Motor neuron (in vitro differentiated cells): ENCODE results near the gene ABI3BP. TPM values are rescaled to one million over a fixed set of nuclear protein-coding genes. Genes with fewer than 3 reads are reported as not detected.
"Not testable (repeated sequence)": the region's sequence is repeated elsewhere in the genome, so short reads cannot be mapped to it uniquely, and the experiment has no call there.

Experiments used
- ATAC-seq, 8 experiments: fragments of 200-7000 bp; cut with Tn5 transposase; replicated peaks in 6 of 8; 2 replicates each; pipeline ENCODE4 v1.8.0; 2021; ENCODE audit warnings: mild to moderate bottlenecking in 8 of 8, moderate library complexity in 8 of 8
- H3K27ac ChIP-seq, 2 donors: fragments of 250-450 bp; sonication (Bioruptor Pico); 2 replicates each; pipeline ENCODE4 v1.9.0; 2021; ENCODE audit warnings: antibody characterized with exemption in 2 of 2, mild to moderate bottlenecking in 2 of 2, moderate library complexity in 1 of 2
- H3K4me1 ChIP-seq, 2 donors: fragments of 250-450 bp; sonication (Bioruptor Pico); replicated peaks in 1 of 2; 2 replicates each; pipeline ENCODE4 v1.6.1; 2021; ENCODE audit warnings: antibody characterized with exemption in 2 of 2, mild to moderate bottlenecking in 2 of 2, moderate library complexity in 1 of 2
- H3K4me3 ChIP-seq, 5 donors: fragments of 250-450 bp; sonication (Bioruptor Pico); 2 replicates each; pipeline ENCODE4 v1.9.0; 2021; ENCODE audit warnings: antibody characterized with exemption in 5 of 5, mild to moderate bottlenecking in 5 of 5, moderate library complexity in 4 of 5
- WGBS, 10 experiments: fragments of 450-650 bp; shearing (Covaris generic); methylation state at CpG; one replicate each; pipeline ENCODE4 v1.0.0; 2022; 5-methylcytosine and 5-hydroxymethylcytosine counted together
- in situ Hi-C, 9 experiments: fragments of 400-800 bp; cut with MboI; loops; one replicate each; pipeline ENCODE4 v1.15.0; 2021; ENCODE audit warnings: low sequenced_read_pairs in 9 of 9, low pct_unique_long_range_greater_than_20kb in 2 of 9; ENCODE audit not compliant: unreplicated experiment in 9 of 9
- total RNA-seq, 8 experiments: library from RNA; unstranded; fragments of 300-600 nt; gene quantifications; 2 replicates each; pipeline versions ENCODE4 v1.2.3 to v1.2.4, GENCODE V29; 2022

The ABI3BP gene
- total RNA-seq = 1 to 10 TPM; 1.0 to 8.1 (median 2.3) TPM

DNA sequence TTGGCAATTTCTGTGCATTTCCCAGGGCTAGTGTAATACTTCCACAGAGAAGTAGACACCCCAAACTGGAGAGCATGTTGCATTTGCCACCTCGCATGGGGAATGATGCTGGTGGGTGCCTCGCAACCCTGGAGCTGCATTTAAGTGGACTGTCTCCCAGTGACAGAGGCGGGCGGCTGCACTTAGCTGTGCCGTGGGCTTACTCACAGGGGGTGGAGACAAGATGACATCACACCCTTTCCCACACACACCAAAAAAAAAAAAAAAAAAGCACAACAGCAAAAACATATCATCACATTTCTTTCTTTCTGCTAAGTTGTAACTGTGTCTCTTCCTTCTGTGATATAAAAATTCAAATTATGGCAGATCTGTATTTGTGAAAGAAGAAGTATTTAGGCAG, at the start of gene ABI3BP:
ABI3BP (minus strand) TSS at position 113 of the 400 bp plus-strand sequence; CDS start at position 76, 37 bp downstream.
- in situ Hi-C loops = no loop called here
- no peak within 1 kb of the TSS for H3K27ac ChIP-seq
- peaks cover 0 to 3% of the 10 kb centered on the region in 2 donors for H3K4me1 ChIP-seq
- peak; percentile 42 to 100 (median 98) for ATAC-seq
- no peak within 1 kb of the TSS for H3K4me3 ChIP-seq
- WGBS, 10 experiments = 0 to 76% (median 37%) methylated on average over 1 to 4 of the region's 5 CpGs; no CpG with 5 or more reads in 3 of the 10 experiments

- Histone ChIP-seq H3K4me1 (no peaks in the 10 kb centered on the region), H3K4me3 (no peak overlapping the region), H3K27ac (no peak overlapping the region)
- in situ Hi-C loops = no loop called here
- no peak for ATAC-seq
- WGBS, 10 experiments = 80 to 100% (median 92%) methylated on average over 1 to 2 of the region's 2 CpGs; no CpG with 5 or more reads in 3 of the 10 experiments
Observed at GRCh38 chr3:101039285-101039684, 46.1 kb upstream of the ABI3BP start.

GRCh38 chr3:101038880-101039279, 45.7 kb upstream of the ABI3BP start:
- Histone ChIP-seq H3K27ac (no peak overlapping the region), H3K4me1 (no peaks in the 10 kb centered on the region), H3K4me3 (no peak overlapping the region)
- WGBS, 10 experiments = 0 to 80% (median 33%) methylated on average over 1 of the region's 1 CpG; no CpG with 5 or more reads in 6 of the 10 experiments
- in situ Hi-C loops = no loop called here
- ATAC-seq = peak in 2 of 8 experiments; percentile 24 to 35

DNA sequence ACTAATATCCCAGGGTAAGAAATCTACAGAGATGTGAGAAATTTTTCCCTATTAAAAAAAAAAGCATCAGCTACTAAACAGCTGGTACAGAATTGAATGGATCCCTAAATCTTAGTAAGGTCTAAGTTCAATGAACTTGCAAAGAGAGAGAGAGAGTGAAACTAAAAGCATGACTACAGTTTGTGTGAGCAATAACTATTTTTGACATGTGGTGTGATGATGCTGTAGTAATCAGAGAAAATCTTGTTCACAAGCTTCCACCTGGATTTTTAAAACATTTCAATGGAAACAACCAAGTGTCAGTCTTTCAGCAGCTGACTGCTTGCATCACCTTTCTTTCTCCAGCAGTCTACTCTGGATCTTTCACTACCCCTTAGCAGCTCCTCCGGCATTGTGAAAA, 45.2 kb upstream of the ABI3BP start:
- Histone ChIP-seq H3K4me1 (no peaks in the 10 kb centered on the region), H3K4me3 (no peak overlapping the region)
- no peak for ATAC-seq

GRCh38 chr3:101037613-101038012, 44.4 kb upstream of the ABI3BP start:
- WGBS, 10 experiments = 14 to 90% (median 74%) methylated on average over 1 to 5 of the region's 5 CpGs; no CpG with 5 or more reads in 2 of the 10 experiments
- H3K27ac ChIP-seq = no peak overlapping the region
- in situ Hi-C loops = no loop called here
- ATAC-seq = no peak
- no peaks in the 10 kb centered on the region for H3K4me1 ChIP-seq
- no peak overlapping the region for H3K4me3 ChIP-seq

More for the DNA sequence above, 45.2 kb upstream of the ABI3BP start:
- 50 to 100% (median 100%) methylated on average over 1 of the region's 1 CpG; no CpG with 5 or more reads in 3 of the 10 experiments for WGBS, 10 experiments
- in situ Hi-C loops = no loop called here
- H3K27ac ChIP-seq = no peak overlapping the region

- no peak overlapping the region for H3K4me3 ChIP-seq
- no peaks in the 10 kb centered on the region for H3K4me1 ChIP-seq
- 65 to 100% (median 88%) methylated on average over 1 to 3 of the region's 3 CpGs; no CpG with 5 or more reads in 2 of the 10 experiments for WGBS, 10 experiments
- in situ Hi-C loops = no loop called here
- H3K27ac ChIP-seq = no peak overlapping the region
- ATAC-seq = no peak
Observed at GRCh38 chr3:101036676-101037075, 43.5 kb upstream of the ABI3BP start.

DNA sequence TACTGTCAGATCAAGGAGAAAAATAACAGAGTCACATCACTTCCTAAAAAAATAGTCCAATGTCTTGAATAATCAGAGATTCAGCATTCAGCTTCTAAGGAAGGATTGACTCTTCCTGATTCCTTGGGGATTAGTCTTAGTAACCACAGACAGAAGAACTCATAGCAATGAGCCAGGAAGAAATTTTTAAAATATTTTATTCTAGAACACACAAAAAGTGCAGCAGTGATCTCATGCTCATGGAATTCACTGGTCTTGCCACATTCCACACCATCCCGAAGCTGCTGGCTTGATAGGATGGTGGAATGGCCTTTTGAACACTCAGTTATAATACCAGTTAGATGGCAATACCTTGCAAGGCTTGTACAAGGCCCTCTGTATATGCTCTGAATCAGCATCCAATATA, 43.0 kb upstream of the ABI3BP start:
- Histone ChIP-seq H3K4me1 (no peaks in the 10 kb centered on the region), H3K27ac (no peak overlapping the region), H3K4me3 (no peak overlapping the region)
- WGBS, 10 experiments = 0 to 100% (median 37%) methylated on average over 1 of the region's 1 CpG; no CpG with 5 or more reads in 4 of the 10 experiments
- peak in 6 of 8 experiments; percentile 42 to 96 (median 68) for ATAC-seq
- in situ Hi-C loops = no loop called here

DNA sequence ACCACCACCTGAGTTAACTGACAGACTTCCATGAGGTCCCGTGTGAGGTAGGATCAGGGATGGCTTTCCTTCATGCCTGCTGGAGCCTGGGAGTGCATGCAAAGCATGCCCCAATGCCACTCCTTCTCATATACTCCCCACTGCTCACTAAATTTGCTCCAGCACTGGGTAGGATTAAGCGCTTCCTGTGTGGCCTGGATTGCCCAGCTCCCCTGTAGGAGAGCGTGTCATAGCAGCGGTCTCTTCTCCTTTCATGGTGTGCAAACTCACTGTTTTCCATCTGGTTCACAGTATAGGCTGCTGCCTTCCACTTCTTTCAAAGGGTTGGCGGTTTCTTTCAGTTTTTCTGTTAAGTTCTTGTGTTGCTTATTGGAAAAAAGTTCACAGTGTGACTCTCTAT, 34.1 kb upstream of the ABI3BP start:
- H3K27ac ChIP-seq = no peak overlapping the region
- in situ Hi-C loops = no loop called here
- no peak overlapping the region for H3K4me3 ChIP-seq
- WGBS, 10 experiments = 60 to 100% (median 80%) methylated on average over 1 to 5 of the region's 5 CpGs; no CpG with 5 or more reads in 1 of the 10 experiments
- H3K4me1 ChIP-seq = no peaks in the 10 kb centered on the region
- no peak for ATAC-seq

DNA sequence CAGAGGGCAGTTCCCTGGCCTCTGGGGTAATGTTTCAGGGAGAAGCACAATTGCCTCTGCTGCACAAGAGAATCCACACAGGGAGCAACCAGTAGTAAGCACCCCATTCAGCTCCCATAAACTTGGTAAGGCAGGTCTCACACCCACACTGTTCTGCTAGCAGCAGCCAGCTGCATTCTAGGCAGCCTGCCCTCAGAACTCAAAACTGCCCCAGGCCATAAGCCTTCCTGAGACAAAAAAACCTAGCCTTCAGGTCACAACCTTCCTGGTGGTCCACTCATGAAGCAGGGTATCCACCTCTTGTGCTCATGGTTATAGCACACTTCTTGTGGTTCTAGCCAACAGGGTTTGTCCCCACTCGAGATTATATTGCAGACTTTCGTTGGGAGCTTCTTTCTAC, 33.7 kb upstream of the ABI3BP start:
- no peak for ATAC-seq
- Histone ChIP-seq H3K27ac (no peak overlapping the region), H3K4me3 (no peak overlapping the region), H3K4me1 (no peaks in the 10 kb centered on the region)
- in situ Hi-C loops = no loop called here
- WGBS, 10 experiments = 38 to 100% (median 67%) methylated on average over 1 to 2 of the region's 2 CpGs; no CpG with 5 or more reads in 4 of the 10 experiments

GRCh38 chr3:101026244-101026643, 33.0 kb upstream of the ABI3BP start:
- Histone ChIP-seq H3K4me3 (no peak overlapping the region), H3K4me1 (no peaks in the 10 kb centered on the region), H3K27ac (no peak overlapping the region)
- WGBS, 10 experiments = 40 to 80% (median 50%) methylated on average over 1 to 2 of the region's 2 CpGs; no CpG with 5 or more reads in 6 of the 10 experiments
- ATAC-seq = no peak
- in situ Hi-C loops = no loop called here

- in situ Hi-C loops = no loop called here
- ATAC-seq = no peak
- 30 to 100% (median 74%) methylated on average over 1 to 3 of the region's 3 CpGs for WGBS, 10 experiments
- H3K4me1 ChIP-seq = no peaks in the 10 kb centered on the region
- H3K4me3 ChIP-seq = no peak overlapping the region
- no peak overlapping the region for H3K27ac ChIP-seq
Observed at GRCh38 chr3:101020351-101021015, 27.3 kb upstream of the ABI3BP start.

DNA sequence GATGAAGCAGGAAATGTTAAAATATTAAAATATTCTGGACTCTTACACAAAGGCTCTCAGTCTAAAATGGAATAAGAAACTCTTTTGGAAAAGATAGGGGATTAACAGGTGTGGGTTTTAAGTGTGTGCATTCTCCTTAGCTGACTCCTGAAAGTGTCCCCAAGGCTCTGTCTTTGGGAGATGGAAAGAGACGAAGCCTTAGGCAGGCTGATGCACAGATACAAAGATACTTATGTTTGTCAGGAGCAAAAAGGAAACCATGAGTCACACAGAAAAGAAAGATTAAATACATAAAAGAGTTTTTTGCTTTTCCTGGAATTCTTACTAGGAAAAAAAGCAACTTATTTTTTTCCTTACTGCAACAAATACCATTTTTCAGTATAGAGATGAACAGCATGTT, 23.8 kb upstream of the ABI3BP start:
- no peak overlapping the region for H3K27ac ChIP-seq
- no peaks in the 10 kb centered on the region for H3K4me1 ChIP-seq
- WGBS, 10 experiments = 0 to 100% (median 59%) methylated on average over 1 of the region's 1 CpG; no CpG with 5 or more reads in 2 of the 10 experiments
- in situ Hi-C loops = no loop called here
- ATAC-seq = peak in 1 of 8 experiments; percentile 17
- no peak overlapping the region for H3K4me3 ChIP-seq

DNA sequence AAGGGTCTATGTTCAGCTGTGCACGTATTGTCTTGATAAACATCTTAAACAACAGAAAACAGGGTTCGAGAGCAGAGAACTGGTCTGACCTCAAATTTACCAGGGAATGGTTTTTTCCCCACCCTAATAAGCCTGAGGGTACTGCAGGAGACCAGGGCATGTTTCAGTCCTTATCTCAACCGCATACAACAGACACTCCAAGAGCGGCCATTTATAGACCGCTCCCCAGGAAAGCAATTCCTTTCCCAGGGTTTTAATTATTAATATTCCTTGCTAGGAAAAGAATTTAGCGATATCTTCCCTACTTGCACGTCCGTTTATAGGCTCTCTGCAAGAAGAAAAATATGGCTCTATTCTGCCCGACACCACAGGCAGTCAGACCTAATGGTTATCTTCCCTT, 19.1 kb upstream of the ABI3BP start:
- WGBS, 10 experiments = 40 to 100% (median 92%) methylated on average over 2 to 7 of the region's 9 CpGs
- H3K27ac ChIP-seq, in situ Hi-C loops, ATAC-seq, H3K4me3 ChIP-seq, H3K4me1 ChIP-seq: not testable (repeated sequence)

GRCh38 chr3:101011136-101011535, 17.9 kb upstream of the ABI3BP start:
- peak in 2 of 8 experiments; percentile 47 to 75 for ATAC-seq
- Histone ChIP-seq H3K4me3 (no peak overlapping the region), H3K27ac (no peak overlapping the region), H3K4me1 (no peaks in the 10 kb centered on the region)
- in situ Hi-C loops = no loop called here
